ENCODE results near the gene MEGF8. TPM values are rescaled to one million over a fixed set of nuclear protein-coding genes. Genes with fewer than 3 reads are reported as not detected.
A peak's percentile ranks its signal among the peaks of the same experiment; 100 is the strongest.

MEGF8 gene, protein sequence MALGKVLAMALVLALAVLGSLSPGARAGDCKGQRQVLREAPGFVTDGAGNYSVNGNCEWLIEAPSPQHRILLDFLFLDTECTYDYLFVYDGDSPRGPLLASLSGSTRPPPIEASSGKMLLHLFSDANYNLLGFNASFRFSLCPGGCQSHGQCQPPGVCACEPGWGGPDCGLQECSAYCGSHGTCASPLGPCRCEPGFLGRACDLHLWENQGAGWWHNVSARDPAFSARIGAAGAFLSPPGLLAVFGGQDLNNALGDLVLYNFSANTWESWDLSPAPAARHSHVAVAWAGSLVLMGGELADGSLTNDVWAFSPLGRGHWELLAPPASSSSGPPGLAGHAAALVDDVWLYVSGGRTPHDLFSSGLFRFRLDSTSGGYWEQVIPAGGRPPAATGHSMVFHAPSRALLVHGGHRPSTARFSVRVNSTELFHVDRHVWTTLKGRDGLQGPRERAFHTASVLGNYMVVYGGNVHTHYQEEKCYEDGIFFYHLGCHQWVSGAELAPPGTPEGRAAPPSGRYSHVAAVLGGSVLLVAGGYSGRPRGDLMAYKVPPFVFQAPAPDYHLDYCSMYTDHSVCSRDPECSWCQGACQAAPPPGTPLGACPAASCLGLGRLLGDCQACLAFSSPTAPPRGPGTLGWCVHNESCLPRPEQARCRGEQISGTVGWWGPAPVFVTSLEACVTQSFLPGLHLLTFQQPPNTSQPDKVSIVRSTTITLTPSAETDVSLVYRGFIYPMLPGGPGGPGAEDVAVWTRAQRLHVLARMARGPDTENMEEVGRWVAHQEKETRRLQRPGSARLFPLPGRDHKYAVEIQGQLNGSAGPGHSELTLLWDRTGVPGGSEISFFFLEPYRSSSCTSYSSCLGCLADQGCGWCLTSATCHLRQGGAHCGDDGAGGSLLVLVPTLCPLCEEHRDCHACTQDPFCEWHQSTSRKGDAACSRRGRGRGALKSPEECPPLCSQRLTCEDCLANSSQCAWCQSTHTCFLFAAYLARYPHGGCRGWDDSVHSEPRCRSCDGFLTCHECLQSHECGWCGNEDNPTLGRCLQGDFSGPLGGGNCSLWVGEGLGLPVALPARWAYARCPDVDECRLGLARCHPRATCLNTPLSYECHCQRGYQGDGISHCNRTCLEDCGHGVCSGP (N-terminal part only)
- 10 to 100 TPM; 13.4 to 16.5 TPM for total RNA-seq

GRCh38 chr19:42325308-42325895 lies at the start of gene MEGF8:
Gene MEGF8 (plus strand): TSS chr19:42325635. CDS start chr19:42326244, 609 bp downstream.
- DNase-seq = peak; percentile 99
- Histone ChIP-seq H3K27me3 (peaks cover 20% of the 10 kb centered on the region), H3K4me1 (peaks cover 4% of the 10 kb centered on the region), H3K27ac (peak within 1 kb of the TSS; percentile 63), H3K4me3 (peak within 1 kb of the TSS; percentile 94), H3K36me3 (no peaks in the 10 kb centered on the region), H3K9ac (ENCODE audit: low read depth in 2 of 2, low read length in 2 of 2) (peak within 1 kb of the TSS; percentile 90 to 94), H3K9me3 (no peaks in the 10 kb centered on the region)
- peak; percentile 80 for TF ChIP-seq CTCF (IDR thresholded peaks at IDR 0.05)
- intact Hi-C loops (cut with DNase I) = loop anchor here (10.0 kb wide), 2 partner anchors 69 to 191 kb away; partner anchors contain the start of genes CNFN and POU2F2

DNA sequence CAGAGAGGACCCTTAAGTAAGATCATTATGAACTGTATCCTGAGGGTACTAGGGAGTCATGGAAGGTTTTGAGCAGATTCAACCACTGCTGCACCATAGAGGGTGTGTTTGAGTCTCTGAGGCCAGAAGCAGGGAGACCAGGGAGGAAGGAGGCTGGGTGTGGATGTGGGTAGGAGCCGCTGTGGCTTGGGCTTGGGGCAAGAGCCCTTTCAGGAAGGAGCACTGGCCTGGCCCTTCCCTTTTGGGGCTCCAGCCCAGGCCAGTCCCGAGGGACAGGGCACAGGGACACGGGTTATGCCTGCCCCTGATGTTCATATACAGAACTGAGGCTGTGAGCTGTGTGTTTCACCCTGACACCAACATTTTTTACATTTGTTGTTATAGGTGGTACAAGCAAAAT lies 49.2 kb upstream of the MEGF8 start:
- intact Hi-C loops (cut with DNase I) = no loop called here
- peaks cover 16% of the 10 kb centered on the region for H3K4me1 ChIP-seq
- no peak for TF ChIP-seq CTCF (IDR thresholded peaks at IDR 0.05)
- H3K9ac ChIP-seq (ENCODE audit: low read depth in 2 of 2, low read length in 2 of 2) = no peak overlapping the region
- no peaks in the 10 kb centered on the region for H3K27me3 ChIP-seq
- H3K9me3 ChIP-seq = no peaks in the 10 kb centered on the region
- H3K4me3 ChIP-seq = no peak overlapping the region
- DNase-seq = no peak
- H3K27ac ChIP-seq = no peak overlapping the region
- no peaks in the 10 kb centered on the region for H3K36me3 ChIP-seq

- Histone ChIP-seq H3K4me1 (peaks cover 16% of the 10 kb centered on the region), H3K27ac (no peak overlapping the region)
These were observed 48.6 kb upstream of the MEGF8 start for GRCh38 chr19:42276821-42277220.

GRCh38 chr19:42277821-42278451 lies 47.5 kb upstream of the MEGF8 start:
- H3K27ac ChIP-seq = peak overlapping the region; percentile 9
- H3K9me3 ChIP-seq = no peaks in the 10 kb centered on the region
- H3K36me3 ChIP-seq = no peaks in the 10 kb centered on the region
- DNase-seq = no peak
- TF ChIP-seq CTCF (IDR thresholded peaks at IDR 0.05) = no peak
- H3K9ac ChIP-seq (ENCODE audit: low read depth in 2 of 2, low read length in 2 of 2) = peak overlapping the region; percentile 1 to 49
- intact Hi-C loops (cut with DNase I) = loop anchor here (2.0 kb wide), 1 partner anchor 31 kb away; no protein-coding TSS in a partner anchor
- H3K4me3 ChIP-seq = no peak overlapping the region
- peaks cover 23% of the 10 kb centered on the region for H3K4me1 ChIP-seq
- H3K27me3 ChIP-seq = no peaks in the 10 kb centered on the region

More at GRCh38 chr19:42276821-42277220, 48.6 kb upstream of the MEGF8 start:
- DNase-seq = no peak
- intact Hi-C loops (cut with DNase I) = no loop called here
- no peaks in the 10 kb centered on the region for H3K9me3 ChIP-seq
- H3K9ac ChIP-seq (ENCODE audit: low read depth in 2 of 2, low read length in 2 of 2) = no peak overlapping the region
- H3K4me3 ChIP-seq = no peak overlapping the region
- H3K36me3 ChIP-seq = no peaks in the 10 kb centered on the region
- no peaks in the 10 kb centered on the region for H3K27me3 ChIP-seq
- no peak for TF ChIP-seq CTCF (IDR thresholded peaks at IDR 0.05)
